HepG2 (cell line): Measurements from ENCODE around the gene ZBP1.

Experiments
- MEF2D ChIP-seq: sonication (generic); formaldehyde crosslinking; IDR thresholded peaks from 2 replicates; pipeline ENCODE4 v1.5.1; 2020; ENCODE audit warnings: mild to moderate bottlenecking, missing genetic modification reagents
- TAF1 ChIP-seq: sonication (generic); formaldehyde crosslinking; IDR thresholded peaks from 2 replicates; pipeline ENCODE4 v1.4.0; 2020; ENCODE audit warnings: missing genetic modification reagents

DNA sequence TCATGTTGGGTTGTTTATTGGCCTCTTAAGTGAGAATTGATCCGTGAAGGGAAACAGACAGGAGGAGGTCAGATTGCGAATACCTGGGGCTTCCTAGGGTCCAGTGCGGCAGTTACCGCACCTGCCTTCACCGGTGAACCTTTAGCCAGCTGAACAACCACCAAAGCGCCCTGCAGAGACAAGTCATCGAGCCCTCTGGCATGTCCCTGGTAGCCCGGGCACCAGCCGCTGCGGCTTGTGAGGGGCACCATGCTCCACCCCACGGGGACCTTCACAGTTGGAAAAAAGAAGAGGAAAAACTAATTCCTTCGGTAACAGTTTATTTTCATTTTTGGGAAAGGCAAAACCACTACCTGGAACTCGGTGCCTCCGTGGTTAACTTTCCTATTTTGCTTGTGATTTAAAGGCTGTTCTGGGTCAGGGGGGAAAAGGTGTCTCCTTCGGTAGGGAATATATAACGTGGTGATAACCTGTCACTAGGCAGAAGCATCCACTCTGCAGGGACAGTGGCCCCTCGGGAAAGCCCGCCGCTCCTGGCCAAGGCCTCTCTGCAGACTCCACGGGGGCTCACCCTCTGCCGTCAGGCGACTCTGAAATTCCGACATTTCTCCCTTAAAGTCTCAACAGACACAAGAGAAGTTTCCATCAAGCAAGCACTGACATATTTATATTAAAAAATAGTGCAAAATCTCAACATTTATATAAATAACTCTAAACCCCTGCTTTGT, 30.7 kb upstream of the ZBP1 start:
- TF ChIP-seq TAF1 (no peak), MEF2D (CRISPR knock-in tag) (no peak)
